OCI-LY3 (cell line): ENCODE measurements around the gene AKAP6.

Source experiments
- EZH2phosphoT487 ChIP-seq: fragments of 200-600 bp; shearing (Covaris generic); IDR thresholded peaks from 2 replicates; pipeline ENCODE4 v1.6.1; 2018; ENCODE audit warnings: antibody characterized with exemption, mixed run types, low read depth
- TF ChIP-seq, protein P1 (sequence below): fragments of 200-600, 300-600 bp; sonication (generic); IDR thresholded peaks from 2 replicates; pipeline ENCODE4 v1.5.1; 2014; ENCODE audit warnings: antibody characterized with exemption, low read length, low read depth

GRCh38 chr14:32817780-32818179 is 488.7 kb downstream of the AKAP6 start:
- TF ChIP-seq, protein P1, sequence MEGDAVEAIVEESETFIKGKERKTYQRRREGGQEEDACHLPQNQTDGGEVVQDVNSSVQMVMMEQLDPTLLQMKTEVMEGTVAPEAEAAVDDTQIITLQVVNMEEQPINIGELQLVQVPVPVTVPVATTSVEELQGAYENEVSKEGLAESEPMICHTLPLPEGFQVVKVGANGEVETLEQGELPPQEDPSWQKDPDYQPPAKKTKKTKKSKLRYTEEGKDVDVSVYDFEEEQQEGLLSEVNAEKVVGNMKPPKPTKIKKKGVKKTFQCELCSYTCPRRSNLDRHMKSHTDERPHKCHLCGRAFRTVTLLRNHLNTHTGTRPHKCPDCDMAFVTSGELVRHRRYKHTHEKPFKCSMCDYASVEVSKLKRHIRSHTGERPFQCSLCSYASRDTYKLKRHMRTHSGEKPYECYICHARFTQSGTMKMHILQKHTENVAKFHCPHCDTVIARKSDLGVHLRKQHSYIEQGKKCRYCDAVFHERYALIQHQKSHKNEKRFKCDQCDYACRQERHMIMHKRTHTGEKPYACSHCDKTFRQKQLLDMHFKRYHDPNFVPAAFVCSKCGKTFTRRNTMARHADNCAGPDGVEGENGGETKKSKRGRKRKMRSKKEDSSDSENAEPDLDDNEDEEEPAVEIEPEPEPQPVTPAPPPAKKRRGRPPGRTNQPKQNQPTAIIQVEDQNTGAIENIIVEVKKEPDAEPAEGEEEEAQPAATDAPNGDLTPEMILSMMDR, result no peak
- no peak for TF ChIP-seq EZH2phosphoT487
